Stomach smooth muscle (tissue), 2 donors: ENCODE results near the gene PAPPA2.

Experiments used
- H3K27ac ChIP-seq: one replicate; pipeline ENCODE4 v1.7.0; 2013; ENCODE audit warnings: mild to moderate bottlenecking, low read length, inconsistent platforms
- H3K27me3 ChIP-seq, 2 donors: one replicate each; pipeline ENCODE4 v1.7.0; 2013; ENCODE audit warnings: low read length in 2 of 2; ENCODE audit not compliant: insufficient read depth in 2 of 2, control insufficient read depth in 1 of 2
- H3K36me3 ChIP-seq, 2 donors: one replicate each; pipeline ENCODE4 v1.7.0; 2013; ENCODE audit warnings: low read length in 2 of 2; ENCODE audit not compliant: control insufficient read depth in 2 of 2, insufficient read depth in 2 of 2
- H3K4me1 ChIP-seq: one replicate; pipeline ENCODE4 v1.7.0; 2013; ENCODE audit warnings: low read length; ENCODE audit not compliant: control insufficient read depth, insufficient read depth
- H3K4me3 ChIP-seq, 2 donors: one replicate each; pipeline ENCODE4 v1.7.0; 2013; ENCODE audit warnings: low read length in 2 of 2
- H3K9ac ChIP-seq, 2 donors: one replicate each; pipeline ENCODE4 v1.7.0; 2013; ENCODE audit warnings: low read length in 2 of 2, mild to moderate bottlenecking in 1 of 2
- H3K9me3 ChIP-seq, 2 donors: one replicate each; pipeline ENCODE4 v1.7.0; 2013; ENCODE audit warnings: low read length in 2 of 2; ENCODE audit not compliant: control insufficient read depth in 2 of 2
- donor health status: healthy.
- donor health status: Pancreatic carcinoma.

PAPPA2 gene

GRCh38 chr1:176829261-176829660 lies 366.3 kb downstream of the PAPPA2 start:
- Histone ChIP-seq H3K27ac (no peak overlapping the region), H3K9ac (no peak overlapping the region), H3K4me3 (no peak overlapping the region), H3K27me3 (no peaks in the 10 kb centered on the region), H3K9me3 (no peaks in the 10 kb centered on the region), H3K36me3 (no peaks in the 10 kb centered on the region), H3K4me1 (no peaks in the 10 kb centered on the region)

- H3K27ac ChIP-seq: no peak overlapping the region
- no peak overlapping the region for H3K9ac ChIP-seq
- no peaks in the 10 kb centered on the region for H3K9me3 ChIP-seq
- no peaks in the 10 kb centered on the region for H3K36me3 ChIP-seq
- no peaks in the 10 kb centered on the region for H3K4me1 ChIP-seq
- H3K27me3 ChIP-seq: no peaks in the 10 kb centered on the region
- no peak overlapping the region for H3K4me3 ChIP-seq
Measured at GRCh38 chr1:176831150-176831549, 368.2 kb downstream of the PAPPA2 start.

- Histone ChIP-seq H3K4me3 (no peak overlapping the region), H3K27ac (no peak overlapping the region), H3K9ac (no peak overlapping the region), H3K36me3 (no peaks in the 10 kb centered on the region), H3K9me3 (no peaks in the 10 kb centered on the region), H3K27me3 (no peaks in the 10 kb centered on the region), H3K4me1 (no peaks in the 10 kb centered on the region)
Measured at GRCh38 chr1:176837708-176838107, 374.7 kb downstream of the PAPPA2 start.

DNA sequence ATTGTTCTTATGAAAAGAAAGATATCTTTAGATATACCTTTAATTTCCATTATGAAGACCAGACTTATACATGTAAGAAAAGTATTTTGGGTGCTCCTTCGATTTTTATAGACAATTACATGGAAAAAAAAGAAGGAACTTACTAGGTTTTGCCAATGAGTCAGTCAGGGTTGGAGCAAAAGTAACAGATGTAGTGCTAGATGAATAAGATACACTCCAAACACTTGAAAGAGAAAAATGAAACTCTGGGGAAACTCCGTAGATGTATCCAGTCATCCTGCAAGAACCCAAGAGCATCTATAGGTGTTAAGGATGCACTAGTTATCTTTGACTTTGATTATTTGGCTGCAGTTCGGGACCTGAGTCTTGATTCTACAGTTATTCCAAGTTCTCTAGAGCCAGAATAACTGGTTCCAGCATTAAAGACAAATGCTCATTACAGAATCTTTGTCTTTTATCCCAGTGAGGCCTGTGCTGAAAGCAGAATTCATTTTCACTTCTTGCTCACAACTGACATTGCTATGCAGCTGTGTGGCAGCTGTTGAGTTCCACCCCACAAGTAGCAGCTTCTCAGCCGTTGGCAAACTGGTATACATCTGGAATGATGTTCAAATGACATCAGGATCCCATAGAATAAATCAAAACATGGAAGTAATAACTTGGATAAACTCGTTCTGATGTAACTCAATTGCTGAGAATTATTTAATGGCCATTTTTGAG lies 375.5 kb downstream of the PAPPA2 start:
- Histone ChIP-seq H3K36me3 (no peaks in the 10 kb centered on the region), H3K9me3 (no peaks in the 10 kb centered on the region), H3K27ac (no peak overlapping the region), H3K9ac (no peak overlapping the region), H3K4me1 (peaks cover 3% of the 10 kb centered on the region), H3K27me3 (no peaks in the 10 kb centered on the region), H3K4me3 (no peak overlapping the region)

- Histone ChIP-seq H3K27me3 (no peaks in the 10 kb centered on the region), H3K9ac (no peak overlapping the region), H3K9me3 (no peaks in the 10 kb centered on the region), H3K36me3 (no peaks in the 10 kb centered on the region), H3K27ac (no peak overlapping the region), H3K4me1 (peaks cover 4% of the 10 kb centered on the region), H3K4me3 (no peak overlapping the region)
Measured at GRCh38 chr1:176839216-176839615, 376.2 kb downstream of the PAPPA2 start.

- Histone ChIP-seq H3K27ac (no peak overlapping the region), H3K9ac (no peak overlapping the region), H3K27me3 (no peaks in the 10 kb centered on the region)
Measured at GRCh38 chr1:176841238-176841637, 378.3 kb downstream of the PAPPA2 start.

GRCh38 chr1:176843352-176844297 lies 380.6 kb downstream of the PAPPA2 start:
- Histone ChIP-seq H3K4me3 (no peak overlapping the region), H3K27ac (no peak overlapping the region), H3K36me3 (no peaks in the 10 kb centered on the region), H3K27me3 (no peaks in the 10 kb centered on the region), H3K9me3 (no peaks in the 10 kb centered on the region), H3K4me1 (peaks cover 19% of the 10 kb centered on the region), H3K9ac (no peak overlapping the region)

More at GRCh38 chr1:176841238-176841637, 378.3 kb downstream of the PAPPA2 start:
- Histone ChIP-seq H3K4me3 (no peak overlapping the region), H3K4me1 (peaks cover 11% of the 10 kb centered on the region), H3K9me3 (no peaks in the 10 kb centered on the region), H3K36me3 (no peaks in the 10 kb centered on the region)

DNA sequence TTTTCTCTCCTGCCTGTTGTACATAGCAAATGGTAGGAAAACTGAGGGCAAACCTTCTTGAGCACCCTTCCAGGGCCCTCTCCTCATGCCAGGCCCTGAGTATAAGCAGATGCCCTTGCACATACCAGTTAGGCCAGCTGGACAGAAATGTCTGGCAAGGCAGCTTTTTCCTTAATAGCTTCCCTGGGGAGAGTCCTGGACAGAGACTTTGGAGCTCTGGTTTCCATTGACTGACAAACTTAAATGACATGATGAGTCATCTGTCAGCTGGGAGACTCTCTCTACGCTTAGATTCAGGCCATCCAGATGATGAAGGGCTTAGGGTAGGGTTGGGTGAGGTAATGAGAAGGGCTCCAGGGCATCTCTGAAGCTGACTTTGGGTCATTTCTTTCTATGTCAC lies 384.1 kb downstream of the PAPPA2 start:
- Histone ChIP-seq H3K4me3 (no peak overlapping the region), H3K4me1 (peaks cover 19% of the 10 kb centered on the region), H3K9ac (no peak overlapping the region), H3K36me3 (no peaks in the 10 kb centered on the region), H3K27me3 (no peaks in the 10 kb centered on the region), H3K27ac (peak overlapping the region; percentile 58), H3K9me3 (no peaks in the 10 kb centered on the region)

GRCh38 chr1:176849281-176849680 lies 386.3 kb downstream of the PAPPA2 start:
- Histone ChIP-seq H3K36me3 (no peaks in the 10 kb centered on the region), H3K4me3 (no peak overlapping the region), H3K9me3 (no peaks in the 10 kb centered on the region), H3K27ac (no peak overlapping the region), H3K4me1 (peaks cover 15% of the 10 kb centered on the region), H3K27me3 (no peaks in the 10 kb centered on the region), H3K9ac (no peak overlapping the region)

GRCh38 chr1:176850871-176851270 lies 387.9 kb downstream of the PAPPA2 start:
- H3K36me3 ChIP-seq: no peaks in the 10 kb centered on the region
- no peak overlapping the region for H3K27ac ChIP-seq
- no peaks in the 10 kb centered on the region for H3K27me3 ChIP-seq
- H3K4me3 ChIP-seq: no peak overlapping the region
- no peak overlapping the region for H3K9ac ChIP-seq
- H3K9me3 ChIP-seq: no peaks in the 10 kb centered on the region
- H3K4me1 ChIP-seq: peaks cover 13% of the 10 kb centered on the region

DNA sequence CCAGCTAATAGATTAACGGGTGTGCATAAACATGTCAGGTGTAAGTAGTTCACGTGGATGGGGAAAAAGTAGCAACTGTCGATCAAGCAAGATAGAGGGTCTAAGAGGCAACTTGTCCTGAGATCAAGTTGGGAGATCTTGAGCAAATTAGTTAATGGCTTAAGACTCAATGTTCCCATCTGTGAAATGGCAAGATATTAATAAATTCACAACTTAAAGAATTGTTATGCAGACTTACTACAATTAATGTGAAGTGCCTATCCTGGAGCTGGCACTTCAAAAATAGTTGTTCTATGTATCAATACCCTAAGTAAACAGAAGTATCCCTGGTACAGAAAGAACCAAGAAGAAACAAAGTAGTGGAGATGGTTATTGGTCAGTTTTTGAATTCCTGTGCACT lies 389.1 kb downstream of the PAPPA2 start:
- Histone ChIP-seq H3K4me1 (peaks cover 7% of the 10 kb centered on the region), H3K9ac (no peak overlapping the region), H3K4me3 (no peak overlapping the region), H3K9me3 (no peaks in the 10 kb centered on the region), H3K27ac (no peak overlapping the region), H3K27me3 (no peaks in the 10 kb centered on the region), H3K36me3 (no peaks in the 10 kb centered on the region)
